Measurements from ENCODE around the gene ZSCAN2.

GRCh38 chr15:84621358-84621979, 20.7 kb downstream of the ZSCAN2 start:
- TF ChIP-seq CTCF (IDR thresholded peaks at IDR 0.05) (no peak), POLR2A (IDR thresholded peaks at IDR 0.05) (no peak)
